Measurements from ENCODE around the gene HHLA2.

DNA sequence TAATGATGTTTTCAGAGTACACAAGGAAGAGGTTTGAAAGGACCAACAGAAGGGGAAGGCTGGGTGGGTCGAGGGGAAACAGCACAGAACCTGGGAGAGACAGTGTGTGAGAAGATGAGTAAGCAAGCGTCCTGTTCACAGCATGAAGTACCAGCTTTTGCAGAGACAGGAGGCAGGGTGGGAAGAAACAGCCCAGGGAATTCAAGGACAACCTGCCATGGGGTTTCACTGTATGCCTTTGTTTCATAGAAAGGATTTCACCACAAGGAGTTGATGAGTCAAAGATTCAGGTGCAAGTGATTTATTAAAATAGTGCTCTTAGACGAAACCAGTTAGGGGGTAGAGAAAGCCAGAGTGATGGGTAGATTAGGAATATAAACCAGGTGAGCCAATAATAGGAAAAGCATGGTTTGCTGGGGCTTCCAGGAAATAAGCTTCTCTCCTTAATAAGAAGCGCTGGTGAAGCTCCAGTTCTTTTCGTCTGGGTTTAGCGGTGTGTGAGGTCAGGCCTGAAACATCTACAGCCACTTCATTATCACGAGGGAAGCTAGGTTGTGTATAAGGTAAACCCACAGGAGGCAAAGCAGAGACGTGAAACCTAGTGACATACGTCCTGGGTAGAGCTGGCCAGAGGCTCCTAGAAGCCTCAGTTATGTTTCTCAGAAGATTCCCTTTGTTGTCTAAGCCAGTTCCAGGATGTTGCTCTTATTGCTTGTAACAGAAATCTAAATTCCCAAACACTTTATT, 3.9 kb downstream of the HHLA2 start:
- TF ChIP-seq, protein P1, sequence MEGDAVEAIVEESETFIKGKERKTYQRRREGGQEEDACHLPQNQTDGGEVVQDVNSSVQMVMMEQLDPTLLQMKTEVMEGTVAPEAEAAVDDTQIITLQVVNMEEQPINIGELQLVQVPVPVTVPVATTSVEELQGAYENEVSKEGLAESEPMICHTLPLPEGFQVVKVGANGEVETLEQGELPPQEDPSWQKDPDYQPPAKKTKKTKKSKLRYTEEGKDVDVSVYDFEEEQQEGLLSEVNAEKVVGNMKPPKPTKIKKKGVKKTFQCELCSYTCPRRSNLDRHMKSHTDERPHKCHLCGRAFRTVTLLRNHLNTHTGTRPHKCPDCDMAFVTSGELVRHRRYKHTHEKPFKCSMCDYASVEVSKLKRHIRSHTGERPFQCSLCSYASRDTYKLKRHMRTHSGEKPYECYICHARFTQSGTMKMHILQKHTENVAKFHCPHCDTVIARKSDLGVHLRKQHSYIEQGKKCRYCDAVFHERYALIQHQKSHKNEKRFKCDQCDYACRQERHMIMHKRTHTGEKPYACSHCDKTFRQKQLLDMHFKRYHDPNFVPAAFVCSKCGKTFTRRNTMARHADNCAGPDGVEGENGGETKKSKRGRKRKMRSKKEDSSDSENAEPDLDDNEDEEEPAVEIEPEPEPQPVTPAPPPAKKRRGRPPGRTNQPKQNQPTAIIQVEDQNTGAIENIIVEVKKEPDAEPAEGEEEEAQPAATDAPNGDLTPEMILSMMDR (optimal IDR thresholded peaks at IDR 0.05 in 1 of 3, IDR thresholded peaks at IDR 0.05 in 1 of 3, conservative IDR thresholded peaks at IDR 0.05 in 1 of 3; ENCODE audit: extremely low read depth in 1 of 3, insufficient read depth in 2 of 3, low read length in 3 of 3) = no peak
- no peak for TF ChIP-seq EZH2 (IDR thresholded peaks at IDR 0.05; ENCODE audit: low read length)

All from keratinocyte (primary cell).